ENCODE data around the gene TMEM203. TPM values are rescaled to one million over a fixed set of nuclear protein-coding genes. Genes with fewer than 3 reads are reported as not detected.

Gene TMEM203
- total and polyA plus RNA-seq, 2 of the 4 experiments (the other 2 are of a cell fraction) = 18.8 to 40.6 TPM

DNA sequence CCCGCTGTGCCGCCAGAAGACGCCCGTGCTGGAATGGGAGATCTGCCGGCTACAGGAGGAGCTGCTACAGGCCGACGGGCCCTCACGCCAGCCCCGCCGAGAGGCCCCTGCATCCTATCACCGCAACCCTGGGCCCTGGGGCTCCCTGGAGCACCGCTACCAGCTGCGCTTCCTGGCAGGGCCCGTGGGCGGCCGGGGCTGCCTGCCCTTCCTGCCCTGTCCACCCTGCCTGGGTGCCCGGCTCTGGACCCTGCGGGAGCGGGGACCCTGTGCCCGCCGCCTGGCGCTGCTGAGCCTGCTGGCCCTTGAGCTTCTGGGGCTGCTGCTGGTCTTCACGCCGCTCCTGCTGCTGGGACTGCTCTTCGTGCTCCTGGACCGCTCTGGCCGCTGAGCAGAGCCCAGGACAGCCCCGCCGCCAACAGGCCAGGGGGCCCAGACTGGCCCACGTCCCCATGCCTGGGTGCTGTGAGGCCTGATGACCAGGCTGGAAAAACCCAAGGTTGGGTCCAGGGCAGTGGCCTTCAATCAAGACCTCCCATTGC lies 12.8 kb upstream of the TMEM203 start:
- Histone ChIP-seq H3K9me1 (ENCODE audit: insufficient read depth, low read length) (peaks cover 3% of the 10 kb centered on the region; the same call in 1 of the 2 replicates), H3K79me1 (ENCODE audit: low read depth in 1 of 2, low read length in 2 of 2) (peaks cover 0 to 4% of the 10 kb centered on the region in 2 experiments; a peak in 1 of 4 replicates), H2BK5ac (ENCODE audit: low read depth, low read length, poor library complexity, severe bottlenecking) (no peak overlapping the region), H2AK5ac (ENCODE audit: low read depth, low read length) (no peak overlapping the region), H2AK9ac (replicated peaks; ENCODE audit: low read depth, low read length, poor library complexity) (no peak overlapping the region), H3K27me3 (ENCODE audit: control insufficient read depth, insufficient read depth, low read length) (no peaks in the 10 kb centered on the region), H2BK20ac (ENCODE audit: low read depth, low read length) (no peak overlapping the region), H2AFZ (replicated peaks; ENCODE audit: low read length, poor library complexity) (peak overlapping the region; percentile 61), H3K18ac (ENCODE audit: low read depth, low read length) (no peak overlapping the region), H3K4me3 (ENCODE audit: insufficient read depth, low read depth, low read length) (no peak overlapping the region), H3K36me3 (ENCODE audit: control insufficient read depth, insufficient read depth, low read length) (peaks cover 16% of the 10 kb centered on the region), H3K23ac (ENCODE audit: low read depth, low read length) (no peak overlapping the region), H4K5ac (ENCODE audit: low read depth, low read length) (no peak overlapping the region), H4K8ac (ENCODE audit: low read depth in 2 of 2, low read length in 2 of 2) (no peak overlapping the region; a peak in 1 of 4 replicates), H3K9me3 (ENCODE audit: control insufficient read depth, insufficient read depth, low read length) (no peaks in the 10 kb centered on the region), H2BK15ac (ENCODE audit: low read depth, low read length) (no peak overlapping the region), H4K91ac (ENCODE audit: insufficient read depth, low read depth, low read length) (no peak overlapping the region), H3K56ac (ENCODE audit: extremely low read depth, insufficient read depth, low read length) (no peak overlapping the region), H3K4me1 (ENCODE audit: control insufficient read depth, insufficient read depth, low read length) (peaks cover 14% of the 10 kb centered on the region), H3K4me2 (ENCODE audit: low read depth, low read length) (no peak overlapping the region), H3K14ac (replicated peaks; ENCODE audit: low read depth, low read length) (no peak overlapping the region), H3K4ac (ENCODE audit: low read depth, low read length) (no peak overlapping the region), H4K20me1 (ENCODE audit: insufficient read depth, low read length) (no peaks in the 10 kb centered on the region), H3K27ac (ENCODE audit: insufficient read depth, low read length) (no peak overlapping the region; the same call in 1 of the 2 replicates), H2BK120ac (ENCODE audit: low read depth, low read length) (no peak overlapping the region), H3K9ac (ENCODE audit: low read depth, low read length) (no peak overlapping the region)
- no TSS peak for BruUV-seq (replicated peaks)
- intact Hi-C loops (cut with micrococcal nuclease) (no loop called here), dilution Hi-C loops (cut with HindIII; ENCODE audit: low sequenced_read_pairs, unreplicated experiment) (no loop called here), in situ Hi-C loops (cut with MboI; ENCODE audit: low sequenced_read_pairs) (no loop called here)
- TF ChIP-seq CEBPB (IDR thresholded peaks at IDR 0.05; ENCODE audit: low read depth, low read length) (no peak), RCOR1 (IDR thresholded peaks at IDR 0.05; ENCODE audit: insufficient replicate concordance, low read length) (no peak), SMC3 (IDR thresholded peaks at IDR 0.05; ENCODE audit: low read depth, low read length) (no peak), NFE2L2 (IDR thresholded peaks at IDR 0.05; ENCODE audit: low read depth, low read length) (no peak), MXI1 (IDR thresholded peaks at IDR 0.05; ENCODE audit: borderline replicate concordance, low read depth, low read length) (no peak)
- no peak for ATAC-seq (ENCODE audit: low read depth)
- 91% methylated on average over 11 of the region's 30 CpGs; no CpG with 5 or more reads in 1 of the 2 experiments for WGBS, 2 experiments (ENCODE audit: extremely low coverage in 2 of 2, insufficient read length in 1 of 2)
- ChIA-PET POLR2A (ENCODE audit: unreplicated experiment) (no interaction called here), CTCF (no interaction called here)
- DNase-seq = no peak

Data from IMR-90 (cell line).